IPS-NIHi11 (cell line): Measurements from ENCODE around the gene ATAT1.

ENCODE experiments used
- DNase-seq: peaks from one replicate; pipeline ENCODE4 v3.0.0; 2012; ENCODE audit warnings: mixed read lengths, low spot score

The ATAT1 gene

GRCh38 chr6:30684386-30685156 lies 57.9 kb downstream of the ATAT1 start:
- DNase-seq, result no peak

- DNase-seq, result peak; percentile 25
These were observed 58.7 kb downstream of the ATAT1 start for GRCh38 chr6:30685157-30686008.

GRCh38 chr6:30686009-30686907 lies 59.6 kb downstream of the ATAT1 start, which contains the start of gene PPP1R18:
Gene PPP1R18 (minus strand): TSS chr6:30686645. CDS start chr6:30686018, 627 bp downstream.
- peak; percentile 73 for DNase-seq

GRCh38 chr6:30686908-30687658 lies 60.4 kb downstream of the ATAT1 start:
- peak; percentile 75 for DNase-seq

- no peak for DNase-seq
These were observed 61.2 kb downstream of the ATAT1 start for GRCh38 chr6:30687659-30688431.

- no peak for DNase-seq
These were observed 61.9 kb downstream of the ATAT1 start for GRCh38 chr6:30688569-30688968.

- DNase-seq, result no peak
These were observed 62.6 kb downstream of the ATAT1 start for GRCh38 chr6:30689022-30689865.

GRCh38 chr6:30689985-30690384 lies 63.3 kb downstream of the ATAT1 start:
- DNase-seq, result no peak

GRCh38 chr6:30690403-30691207 lies 63.9 kb downstream of the ATAT1 start, which contains the start of gene NRM:
Gene NRM (minus strand): TSS chr6:30690984. CDS start chr6:30690974, 10 bp downstream.
- DNase-seq, result peak; percentile 91

GRCh38 chr6:30691208-30691847 lies 64.7 kb downstream of the ATAT1 start:
- DNase-seq, result peak; percentile 35
